NCI-H2107 (cell line): ENCODE measurements around the gene AGTR1.
A peak's percentile ranks its signal among the peaks of the same experiment; 100 is the strongest.
"Not testable (repeated sequence)": the region's sequence is repeated elsewhere in the genome, so short reads cannot be mapped to it uniquely, and the experiment has no call there.

Experiments used
- DNase-seq: peaks from one replicate; lab custom pipeline; 2025; lab: John Stamatoyannopoulos, UW

AGTR1 gene

DNA sequence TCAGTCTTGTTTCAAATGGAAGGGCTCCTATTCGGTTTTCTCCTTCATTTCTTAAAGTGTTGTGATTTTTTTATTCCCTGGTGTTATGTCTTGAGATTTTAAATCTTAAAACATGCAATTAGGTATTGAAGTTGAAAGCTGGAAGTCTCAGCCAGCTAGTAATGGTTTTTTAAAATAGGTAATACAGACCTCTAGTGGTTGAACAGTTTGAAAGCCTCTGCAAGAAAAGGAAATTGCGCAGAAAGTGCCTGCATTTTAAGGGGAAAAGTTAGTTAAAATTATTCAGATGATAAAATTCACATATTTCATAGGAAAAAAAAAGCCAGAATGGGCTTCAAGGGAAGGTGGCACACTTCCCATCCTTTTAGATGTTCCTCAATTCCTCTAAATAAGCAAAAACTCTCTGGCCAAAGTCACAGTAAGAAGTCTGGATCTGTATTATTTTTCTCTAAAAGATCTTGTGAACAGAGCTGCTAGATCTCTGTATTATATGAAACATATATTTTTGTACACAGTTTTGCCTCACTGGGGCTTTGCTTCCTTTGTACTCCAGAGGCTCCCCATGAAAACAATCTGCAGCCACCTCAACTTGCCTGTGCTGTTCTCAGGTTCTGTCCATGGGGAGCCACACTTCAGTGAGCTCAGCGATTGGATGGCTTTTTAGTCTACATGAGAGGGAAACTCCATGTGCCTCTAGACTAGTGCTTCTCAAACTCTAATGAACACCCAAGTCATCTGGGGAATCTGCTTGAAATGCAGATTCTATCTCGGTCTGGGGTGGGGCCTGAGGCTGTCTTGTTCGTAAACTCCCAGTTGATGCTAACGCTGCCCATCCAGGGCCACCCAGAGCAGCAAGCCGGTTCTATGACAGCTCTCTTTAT is 21.5 kb downstream of the AGTR1 start:
- no peak for DNase-seq

DNA sequence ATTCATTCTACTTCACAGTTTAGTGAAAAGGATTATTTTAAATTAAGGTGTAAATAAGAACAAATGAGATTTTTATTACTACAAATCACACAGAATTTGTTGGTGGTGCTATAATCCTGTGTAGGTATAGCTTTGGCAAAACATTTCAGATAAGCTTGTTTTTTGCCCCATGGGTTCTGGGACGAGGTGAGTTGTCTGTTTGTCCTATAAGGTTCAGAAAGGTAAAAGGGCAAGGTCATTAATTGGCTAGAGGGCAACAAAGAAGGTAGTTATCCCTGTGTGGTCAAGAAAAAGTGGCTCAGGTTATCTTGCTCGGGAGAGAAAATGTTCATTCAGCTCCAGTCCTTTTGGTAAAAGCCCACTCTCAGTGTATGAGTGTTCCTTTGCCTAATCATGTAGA is 23.2 kb downstream of the AGTR1 start:
- DNase-seq: no peak

DNA sequence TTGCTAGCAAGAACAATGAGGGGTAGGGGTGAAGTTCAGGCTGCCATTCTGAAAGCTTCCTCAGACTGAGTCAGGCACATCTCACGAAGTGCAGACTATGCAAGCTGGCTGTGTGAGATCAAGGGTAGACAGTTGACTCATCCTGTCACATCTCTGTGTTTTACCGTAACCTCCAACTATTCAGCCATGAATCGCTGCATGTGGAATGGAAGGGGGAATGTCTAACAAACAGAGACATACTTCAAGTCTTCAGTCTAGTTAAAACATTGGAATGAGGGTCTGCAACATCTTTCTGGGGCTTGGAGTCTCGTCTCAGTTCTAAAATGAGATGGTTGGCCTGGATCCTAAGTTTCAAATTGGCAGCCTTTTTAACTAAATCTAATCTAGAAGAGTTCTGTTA is 25.9 kb downstream of the AGTR1 start:
- no peak for DNase-seq

DNA sequence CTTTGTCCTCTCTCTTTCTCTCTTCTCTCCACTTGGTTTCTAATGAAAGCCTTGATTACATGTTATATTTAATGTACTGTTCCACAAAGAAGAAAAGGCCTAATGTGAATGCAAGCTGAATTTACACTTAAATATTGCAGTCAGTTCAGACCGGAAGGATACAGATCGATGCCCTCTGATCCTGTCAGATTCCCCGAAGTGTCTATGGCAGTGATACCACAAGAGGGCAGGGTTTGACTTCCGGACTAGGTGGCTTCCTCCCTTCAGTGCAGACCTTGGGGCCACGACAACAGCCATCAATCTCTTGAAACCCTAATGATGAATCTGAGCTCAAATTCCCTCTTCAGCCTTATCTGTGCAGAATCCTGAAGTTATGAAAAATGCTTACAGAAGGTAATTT is 29.5 kb downstream of the AGTR1 start:
- peak; percentile 11 for DNase-seq

DNA sequence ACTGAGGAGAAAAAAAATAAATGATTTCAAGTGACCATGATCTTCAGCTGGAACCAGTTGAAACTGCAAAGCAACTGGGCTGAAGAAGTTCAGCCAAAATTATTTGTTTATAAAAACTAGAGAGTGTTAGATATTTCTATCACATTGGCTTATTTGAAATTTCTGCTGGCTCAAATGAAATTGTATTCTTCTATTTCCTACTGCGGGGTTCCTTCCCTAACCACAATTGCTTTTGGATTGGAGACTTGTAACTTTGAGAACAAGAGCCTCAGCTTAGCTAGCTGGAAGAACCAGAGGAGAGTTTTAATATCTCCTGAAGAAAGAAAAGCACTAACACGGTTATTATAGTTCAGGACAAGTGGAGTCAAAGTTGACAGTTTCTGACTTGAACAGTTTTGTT is 31.1 kb downstream of the AGTR1 start:
- DNase-seq: no peak

DNA sequence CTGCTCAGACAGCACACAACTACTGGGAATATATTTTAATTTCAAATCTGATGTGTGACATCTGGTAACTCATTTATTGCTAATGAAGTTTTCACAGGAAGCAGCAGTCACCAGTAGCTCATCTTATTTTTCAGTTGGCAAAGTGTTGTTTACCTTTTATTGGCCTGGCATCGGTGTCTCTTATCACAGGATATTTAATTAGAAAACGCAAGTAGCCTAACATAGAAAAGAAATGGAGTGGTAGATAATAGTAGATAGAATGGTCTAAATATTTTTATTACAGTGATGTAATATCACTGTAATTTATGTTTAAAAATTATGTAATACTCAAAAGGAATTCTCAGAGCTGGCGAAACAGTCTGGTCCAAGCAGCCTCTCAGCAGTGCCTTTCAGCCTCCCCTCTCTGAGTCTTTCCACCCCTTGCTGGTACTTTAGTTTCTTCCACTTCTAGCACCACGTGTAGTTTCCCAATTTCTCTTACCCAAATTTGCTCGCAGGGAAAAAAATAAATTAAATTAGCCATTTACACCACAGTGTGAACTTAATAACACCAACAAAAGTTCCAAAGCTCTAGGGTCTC is 31.9 kb downstream of the AGTR1 start:
- DNase-seq: no peak

DNA sequence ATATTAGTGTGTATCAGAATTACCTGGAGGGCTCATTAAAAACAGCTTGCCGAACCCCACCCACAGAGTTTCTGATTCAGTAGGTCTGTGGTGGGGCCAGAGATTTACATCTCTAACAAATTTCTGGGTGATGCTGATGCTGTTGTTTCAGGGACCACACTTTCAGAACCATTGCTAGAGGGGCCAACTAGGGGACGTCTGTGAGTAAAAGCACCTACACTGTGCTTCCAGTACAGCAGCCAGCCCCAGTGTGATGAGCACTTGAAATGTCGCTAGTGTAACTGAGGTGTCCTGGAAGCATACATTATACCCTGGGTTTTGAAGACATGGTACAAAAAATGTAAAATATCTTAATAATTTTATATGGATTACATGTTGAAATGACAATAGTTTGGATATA is 33.0 kb downstream of the AGTR1 start:
- DNase-seq: no peak

DNA sequence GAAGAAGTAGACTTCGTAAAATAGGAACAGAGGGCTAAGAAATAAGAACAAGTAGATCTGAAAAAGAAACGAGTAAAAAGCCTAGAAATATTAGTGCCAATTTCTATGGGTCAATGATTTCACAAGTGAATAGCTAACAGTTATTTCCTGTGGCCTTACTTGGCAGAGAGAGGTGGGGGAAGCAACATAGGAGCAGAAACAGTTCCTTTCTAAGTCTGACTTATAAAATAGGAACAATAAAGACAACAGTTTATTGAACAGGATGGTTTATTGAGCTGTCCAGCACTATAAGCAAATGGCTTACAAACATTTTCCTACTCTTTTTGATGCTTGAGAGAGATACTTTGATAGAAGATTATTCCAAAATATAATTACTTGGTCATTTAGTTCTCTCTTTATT is 37.9 kb downstream of the AGTR1 start:
- no peak for DNase-seq

DNA sequence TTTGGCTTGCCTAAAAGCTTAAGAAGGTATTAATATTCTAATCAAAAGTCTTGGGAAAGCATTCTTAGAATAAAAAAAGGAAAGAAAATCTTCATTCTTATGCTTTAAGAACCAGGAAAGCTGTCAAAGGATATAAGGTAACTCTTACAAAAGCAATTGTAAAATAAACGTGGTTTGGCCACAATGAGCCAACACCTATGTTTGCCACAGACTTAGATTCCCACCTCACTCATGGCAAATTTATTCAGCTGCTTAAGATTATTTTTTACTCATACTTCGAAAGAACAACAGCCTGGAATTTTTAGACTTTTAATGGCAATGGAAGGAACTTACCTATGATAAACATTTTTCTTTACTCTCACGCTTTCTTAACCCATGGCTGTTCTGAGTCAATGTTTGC is 38.4 kb downstream of the AGTR1 start:
- DNase-seq: no peak

DNA sequence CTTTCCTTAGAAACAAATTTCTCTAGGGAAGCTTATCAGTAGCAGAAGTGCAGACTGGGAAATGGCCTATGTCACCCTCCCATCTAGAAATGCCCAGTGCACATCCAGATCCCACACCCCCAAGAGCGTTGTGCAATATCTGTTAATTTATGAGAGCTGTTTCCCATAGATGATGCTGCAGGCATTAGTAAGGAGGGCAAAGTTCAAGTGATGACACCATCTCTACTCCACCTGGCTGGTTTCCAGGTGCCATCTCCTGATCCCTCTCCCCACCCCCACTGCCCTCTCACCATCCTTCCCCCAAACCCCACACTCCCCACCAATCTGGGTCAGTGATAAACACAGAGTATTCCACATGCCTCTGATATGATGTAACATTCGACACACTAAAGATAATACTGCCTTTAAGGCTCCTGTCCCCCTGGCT is 39.4 kb downstream of the AGTR1 start:
- DNase-seq: no peak

DNA sequence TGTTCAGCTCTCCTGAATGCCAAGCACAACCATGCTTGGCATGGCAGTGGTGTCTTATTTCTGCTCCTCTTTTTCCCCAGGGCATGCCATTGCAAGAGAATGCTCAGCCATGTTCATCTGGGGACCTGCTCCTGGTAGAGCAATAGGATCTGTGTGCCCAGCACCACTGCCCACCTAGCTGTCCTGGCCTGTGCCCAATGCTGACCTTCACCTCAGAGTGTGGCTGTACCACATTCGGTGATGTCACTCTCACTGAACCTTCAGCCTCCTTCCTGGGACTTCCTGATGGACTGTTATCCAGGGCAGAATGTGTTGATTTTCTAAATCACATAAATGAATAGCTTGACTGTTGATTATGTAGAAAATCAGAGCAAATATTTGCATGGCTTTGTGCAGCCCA is 42.0 kb downstream of the AGTR1 start:
- DNase-seq: no peak

DNA sequence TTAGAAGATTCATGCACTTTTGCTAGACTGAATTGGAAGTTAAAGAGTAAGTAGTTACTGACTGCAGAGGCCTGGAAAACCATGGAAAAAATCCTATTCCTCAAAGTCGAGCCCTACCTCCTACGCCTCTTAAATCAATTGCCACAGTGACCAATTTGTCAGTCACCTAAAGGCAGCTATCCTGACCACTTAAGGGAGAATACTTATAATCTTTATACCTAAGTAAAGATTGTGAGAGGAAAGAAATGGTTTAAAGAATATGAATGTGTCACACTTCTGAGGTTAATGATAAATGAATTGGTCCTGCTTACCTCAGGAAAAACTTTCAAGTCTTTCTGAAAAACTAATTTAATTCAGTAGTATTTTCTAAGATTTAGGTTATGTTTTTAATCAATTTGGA is 42.6 kb downstream of the AGTR1 start:
- no peak for DNase-seq

DNA sequence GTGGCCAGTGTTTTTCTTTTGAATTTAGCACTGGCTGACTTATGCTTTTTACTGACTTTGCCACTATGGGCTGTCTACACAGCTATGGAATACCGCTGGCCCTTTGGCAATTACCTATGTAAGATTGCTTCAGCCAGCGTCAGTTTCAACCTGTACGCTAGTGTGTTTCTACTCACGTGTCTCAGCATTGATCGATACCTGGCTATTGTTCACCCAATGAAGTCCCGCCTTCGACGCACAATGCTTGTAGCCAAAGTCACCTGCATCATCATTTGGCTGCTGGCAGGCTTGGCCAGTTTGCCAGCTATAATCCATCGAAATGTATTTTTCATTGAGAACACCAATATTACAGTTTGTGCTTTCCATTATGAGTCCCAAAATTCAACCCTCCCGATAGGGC is 43.5 kb downstream of the AGTR1 start:
- no peak for DNase-seq

DNA sequence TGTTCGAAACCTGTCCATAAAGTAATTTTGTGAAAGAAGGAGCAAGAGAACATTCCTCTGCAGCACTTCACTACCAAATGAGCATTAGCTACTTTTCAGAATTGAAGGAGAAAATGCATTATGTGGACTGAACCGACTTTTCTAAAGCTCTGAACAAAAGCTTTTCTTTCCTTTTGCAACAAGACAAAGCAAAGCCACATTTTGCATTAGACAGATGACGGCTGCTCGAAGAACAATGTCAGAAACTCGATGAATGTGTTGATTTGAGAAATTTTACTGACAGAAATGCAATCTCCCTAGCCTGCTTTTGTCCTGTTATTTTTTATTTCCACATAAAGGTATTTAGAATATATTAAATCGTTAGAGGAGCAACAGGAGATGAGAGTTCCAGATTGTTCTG is 44.4 kb downstream of the AGTR1 start:
- DNase-seq: no peak

DNA sequence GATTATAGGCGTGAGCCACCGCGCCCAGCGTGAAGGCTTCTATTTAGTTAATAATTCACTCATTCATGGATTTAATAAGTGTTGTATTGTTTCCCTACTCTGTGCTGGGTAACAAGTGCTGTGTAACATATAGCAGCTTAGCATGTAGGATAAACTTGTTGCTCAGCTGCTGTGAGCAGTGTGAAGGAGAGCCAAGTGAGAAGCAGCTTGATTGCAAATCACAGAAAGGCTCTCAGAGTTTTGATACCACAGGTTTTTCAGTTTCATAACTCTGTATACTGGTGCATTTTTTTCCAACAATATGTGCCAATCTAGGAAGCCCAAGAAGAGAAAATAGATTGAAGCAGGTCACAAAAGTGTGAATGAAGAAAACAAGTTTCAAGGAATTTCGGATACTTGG is 48.4 kb downstream of the AGTR1 start:
- no peak for DNase-seq

DNA sequence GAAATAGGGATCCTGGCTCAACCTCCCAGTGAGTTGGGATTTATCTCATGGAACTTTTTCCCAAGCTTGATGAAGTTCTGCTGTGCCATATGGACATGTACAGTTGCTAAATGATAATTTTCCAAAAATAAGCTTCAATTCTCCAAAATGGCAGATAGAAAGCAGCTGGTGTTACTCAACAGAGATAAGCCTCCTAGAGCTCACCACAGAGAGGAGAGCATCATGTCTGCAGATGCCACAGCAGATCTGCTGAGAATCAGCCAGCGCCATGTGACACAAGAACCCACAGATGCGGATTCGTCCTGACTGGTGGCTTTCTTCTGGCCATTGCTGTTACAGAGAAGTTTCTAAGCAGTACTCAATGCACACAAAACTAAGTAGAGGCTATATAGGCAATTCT is 50.6 kb downstream of the AGTR1 start:
- no peak for DNase-seq

DNA sequence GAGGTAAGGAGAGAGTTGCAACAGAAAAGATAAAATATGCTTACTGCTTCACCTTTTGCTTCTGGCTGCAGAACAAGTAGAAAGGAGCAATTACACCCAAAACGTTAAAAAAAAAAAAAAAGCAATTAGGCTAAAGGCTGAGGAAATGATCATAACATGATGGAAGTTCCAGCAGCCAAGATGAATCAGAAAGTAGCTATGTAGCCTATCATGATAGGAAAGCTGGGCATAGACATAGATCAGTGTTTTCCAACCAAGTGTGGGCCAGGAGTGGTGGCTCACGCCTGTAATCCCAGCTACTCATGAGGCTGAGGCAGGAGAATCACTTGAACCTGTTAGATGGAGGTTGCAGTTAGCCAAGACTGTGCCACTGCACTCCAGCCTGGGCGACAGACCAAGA is 52.6 kb downstream of the AGTR1 start:
- no peak for DNase-seq

DNA sequence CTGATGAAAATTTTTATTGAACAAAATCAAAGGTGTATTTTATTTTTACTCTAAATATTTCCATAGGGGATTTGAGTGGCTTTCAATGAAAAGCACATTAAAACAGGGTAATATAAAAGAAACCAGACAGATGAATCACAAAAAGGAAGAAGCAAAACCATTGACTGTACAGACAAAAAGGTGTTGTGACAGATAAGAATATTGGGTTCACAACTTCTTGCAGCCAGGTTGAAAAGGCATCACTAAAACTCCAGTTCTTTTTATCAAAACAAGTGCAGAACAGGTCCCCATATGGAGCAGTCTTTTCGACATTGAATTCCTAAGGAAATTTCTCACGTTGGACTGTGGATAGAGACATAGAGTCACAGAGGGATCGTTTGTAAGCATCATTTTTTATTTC is 53.8 kb downstream of the AGTR1 start:
- no peak for DNase-seq

DNA sequence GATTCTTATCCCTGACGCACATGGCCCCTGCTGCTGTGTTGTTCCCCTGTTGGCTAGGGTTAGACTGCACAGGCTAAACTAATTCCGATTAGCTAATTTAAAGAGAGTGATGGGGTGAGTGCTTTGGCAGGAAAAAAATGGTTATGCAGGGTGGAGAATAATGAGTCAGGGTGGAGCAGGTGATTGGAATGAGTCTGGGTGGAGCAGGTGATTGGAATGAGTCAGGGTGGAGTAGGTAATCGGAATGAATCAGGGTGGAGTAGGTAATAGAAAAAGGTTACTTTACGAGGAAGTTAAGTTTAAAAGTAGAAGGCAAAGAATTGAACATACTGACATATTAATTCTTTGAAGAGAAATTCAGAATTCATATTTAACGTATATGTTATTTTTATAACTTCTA is 55.7 kb downstream of the AGTR1 start:
- DNase-seq: not testable (repeated sequence)

DNA sequence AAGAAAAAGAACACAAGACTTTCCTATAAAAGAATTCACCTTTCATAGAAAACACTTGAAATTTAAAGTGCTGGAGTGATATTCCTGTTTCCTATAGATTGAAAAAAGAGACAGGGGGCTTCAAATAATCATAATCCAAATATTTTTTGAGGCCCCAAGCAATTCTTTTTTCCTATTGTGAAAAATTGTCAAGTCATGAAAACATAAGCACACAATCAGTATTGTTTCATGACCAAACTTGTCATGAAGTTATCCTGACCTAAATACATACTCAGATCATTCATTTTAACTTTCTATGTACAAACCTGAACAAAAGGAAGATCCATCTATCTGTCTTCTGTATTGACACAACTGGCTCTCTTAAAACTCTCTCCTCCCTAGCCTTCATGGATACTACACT is 57.9 kb downstream of the AGTR1 start:
- DNase-seq: no peak

DNA sequence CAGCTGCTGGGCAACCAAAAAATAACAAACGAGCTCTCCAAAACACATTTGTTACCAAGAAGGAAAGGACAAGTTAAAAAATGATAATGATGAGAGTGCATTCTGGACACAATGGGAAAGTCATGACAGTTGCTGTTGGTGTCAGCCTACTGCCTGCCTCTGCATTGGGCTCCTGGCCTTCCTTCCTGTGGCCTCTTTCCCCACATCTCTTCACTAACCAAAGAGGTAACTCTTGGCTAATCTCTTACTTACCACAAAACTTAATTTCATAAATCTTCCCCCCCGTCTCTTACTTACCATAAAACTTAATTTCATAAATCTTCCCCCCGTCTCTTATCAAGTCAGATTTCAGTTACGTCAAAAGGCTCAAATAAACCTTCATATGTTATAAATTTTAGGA is 58.6 kb downstream of the AGTR1 start:
- DNase-seq: no peak

DNA sequence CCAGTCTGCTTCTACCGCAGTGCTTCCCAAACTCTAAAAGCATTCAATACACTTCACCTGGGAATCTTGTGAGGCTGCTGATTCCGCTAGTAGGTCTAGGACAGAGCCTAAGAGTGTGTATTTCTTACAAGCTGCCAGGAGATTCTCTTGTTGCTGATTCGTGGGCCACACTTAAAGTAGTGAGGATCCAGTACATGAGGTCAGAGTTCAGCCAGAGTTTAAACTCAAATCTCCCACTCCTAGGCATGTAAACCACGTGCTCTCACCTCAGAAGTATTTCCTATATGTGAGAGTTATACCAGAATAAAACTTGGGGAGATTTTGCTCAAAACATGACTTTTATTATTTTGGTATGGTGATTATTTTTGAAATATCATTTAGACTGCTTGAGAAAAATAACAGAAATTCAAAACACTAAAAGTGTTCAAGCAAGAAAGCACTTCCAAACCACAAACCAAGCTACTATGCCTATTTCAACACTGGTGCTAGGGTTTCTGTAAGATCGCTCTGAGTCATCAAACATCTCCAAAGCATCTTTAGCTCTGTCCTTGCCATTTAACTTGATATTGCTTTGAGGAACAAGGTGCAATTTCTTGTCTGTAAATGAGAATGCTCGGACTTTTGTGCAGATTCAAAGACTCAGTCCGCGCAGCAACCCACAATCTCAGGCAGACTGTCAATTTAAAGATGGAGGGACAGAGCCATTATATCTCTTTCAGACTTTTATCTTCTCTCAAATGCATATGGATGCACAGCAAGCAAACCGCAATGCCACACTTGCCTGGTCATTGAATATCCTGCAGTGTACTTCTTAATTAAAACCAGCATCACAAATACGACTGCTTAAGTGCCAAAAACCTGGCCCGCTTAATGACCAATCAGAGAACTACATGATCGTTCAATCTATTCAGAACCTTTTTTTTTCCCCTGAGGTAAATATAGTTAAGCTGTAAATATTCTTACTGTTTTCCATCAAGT is 59.8 kb downstream of the AGTR1 start:
- no peak for DNase-seq
